Left lung (tissue), 10 donors: ENCODE data around the gene APOE. TPM values are rescaled to one million over a fixed set of nuclear protein-coding genes. Genes with fewer than 3 reads are reported as not detected.
"Not testable (repeated sequence)": the region's sequence is repeated elsewhere in the genome, so short reads cannot be mapped to it uniquely, and the experiment has no call there.

Experiments
- ATAC-seq: fragments of 200-7000 bp; cut with Tn5 transposase; one replicate; pipeline ENCODE4 v1.9.1; 2020; ENCODE audit warnings: moderate library complexity
- DNase-seq, 4 donors: peaks; one replicate each; pipeline ENCODE4 v3.0.0-alpha.2; 2013 to 2020
- H3K27ac ChIP-seq, 2 donors: fragments of 200-600 bp; sonication (generic) in 1 of 2; one replicate each; pipeline versions ENCODE4 v1.5.0 to v1.8.0; 2020 to 2021
- H3K27me3 ChIP-seq, 2 donors: fragments of 200-600 bp; sonication (generic) in 1 of 2; one replicate each; pipeline versions ENCODE4 v1.5.0 to v1.8.0; 2020 to 2021
- H3K36me3 ChIP-seq, 2 donors: fragments of 200-600 bp; sonication (generic) in 1 of 2; one replicate each; pipeline versions ENCODE4 v1.5.0 to v1.8.0; 2020 to 2021
- H3K4me1 ChIP-seq, 2 donors: fragments of 200-600 bp; one replicate each; pipeline ENCODE4 v1.8.0; 2021
- H3K4me3 ChIP-seq, 2 donors: fragments of 200-600 bp; sonication (generic) in 1 of 2; one replicate each; pipeline versions ENCODE4 v1.5.0 to v1.8.0; 2020 to 2021; ENCODE audit warnings: mild to moderate bottlenecking in 1 of 2
- H3K9me3 ChIP-seq, 2 donors: fragments of 200-600 bp; sonication (generic) in 1 of 2; one replicate each; pipeline versions ENCODE4 v1.5.0 to v1.8.0; 2020 to 2021
- CTCF ChIP-seq, 2 donors: fragments of 200-600 bp; sonication (generic) in 1 of 2; IDR thresholded peaks; one replicate each; pipeline versions ENCODE4 v1.5.0 to v1.8.0; 2021; ENCODE audit warnings: antibody characterized with exemption in 2 of 2
- intact Hi-C, 2 donors: fragments of 100-400 bp; cut with DNase I; formaldehyde crosslinking; loops; one replicate each; pipeline versions ENCODE4 v1.11.2 to v1.14.2; 2022
- polyA plus RNA-seq, 6 donors: library from polyadenylated mRNA; unstranded; fragments of 120-200 nt; gene quantifications; one replicate each; pipeline ENCODE4 v1.2.1, GENCODE V29; 2013; ENCODE audit not compliant: insufficient read length in 6 of 6
- total RNA-seq, 2 donors: library from RNA; stranded (reverse); fragmentation: NEBNext Ultra II Directional; extraction: Animal tissue kit (Norgen Biotek cat#: 25700); gene quantifications; one replicate each; pipeline ENCODE4 v1.2.1, GENCODE V29; 2021
- donor health status: DM: no; HTN: yes; CAD: no.
- donor health status: DM: no; HTN: no; CAD: no.

The APOE gene
- total and polyA plus RNA-seq, 8 donors = 22.6 to 757 (median 37.7) TPM

- no peak for TF ChIP-seq CTCF (IDR thresholded peaks at IDR 0.05)
- H3K27ac ChIP-seq = peak overlapping the region in 1 of 2 donors; percentile 39
- H3K36me3 ChIP-seq = no peaks in the 10 kb centered on the region
- no peak overlapping the region for H3K4me3 ChIP-seq
- H3K4me1 ChIP-seq = peaks cover 4 to 29% of the 10 kb centered on the region in 2 donors
- ATAC-seq (no peak), DNase-seq (no peak)
- intact Hi-C loops = no loop called here
- H3K27me3 ChIP-seq = no peaks in the 10 kb centered on the region
- H3K9me3 ChIP-seq = no peaks in the 10 kb centered on the region
Measured at GRCh38 chr19:44924243-44924725, 18.7 kb downstream of the APOE start.

GRCh38 chr19:44925114-44925891 is 19.7 kb downstream of the APOE start:
- H3K4me3 ChIP-seq = no peak overlapping the region
- no peaks in the 10 kb centered on the region for H3K36me3 ChIP-seq
- peak overlapping the region in 1 of 2 donors; percentile 39 for H3K27ac ChIP-seq
- no peaks in the 10 kb centered on the region for H3K27me3 ChIP-seq
- intact Hi-C loops = no loop called here
- peaks cover 4 to 29% of the 10 kb centered on the region in 2 donors for H3K4me1 ChIP-seq
- no peak for TF ChIP-seq CTCF (IDR thresholded peaks at IDR 0.05)
- ATAC-seq (peak; percentile 65), DNase-seq (peak; percentile 72 to 90 (median 87))
- no peaks in the 10 kb centered on the region for H3K9me3 ChIP-seq

GRCh38 chr19:44926245-44927077 is 20.9 kb downstream of the APOE start:
- DNase-seq, H3K4me3 ChIP-seq, intact Hi-C loops, H3K36me3 ChIP-seq, H3K27me3 ChIP-seq, H3K9me3 ChIP-seq: not testable (repeated sequence)
- peak overlapping the region in 1 of 2 donors; percentile 19 for H3K27ac ChIP-seq
- peaks cover 4 to 29% of the 10 kb centered on the region in 2 donors for H3K4me1 ChIP-seq
- ATAC-seq = peak; percentile 10

GRCh38 chr19:44927746-44928145 is 22.1 kb downstream of the APOE start:
- no peak overlapping the region for H3K27ac ChIP-seq
- no peaks in the 10 kb centered on the region for H3K36me3 ChIP-seq
- no peak overlapping the region for H3K4me3 ChIP-seq
- intact Hi-C loops = no loop called here
- DNase-seq (no peak), ATAC-seq (peak; percentile 17)
- no peaks in the 10 kb centered on the region for H3K27me3 ChIP-seq
- TF ChIP-seq CTCF (IDR thresholded peaks at IDR 0.05) = no peak
- peaks cover 4 to 29% of the 10 kb centered on the region in 2 donors for H3K4me1 ChIP-seq
- no peaks in the 10 kb centered on the region for H3K9me3 ChIP-seq

- intact Hi-C loops = no loop called here
- ATAC-seq = no peak
- no peak for TF ChIP-seq CTCF (IDR thresholded peaks at IDR 0.05)
Measured at GRCh38 chr19:44930088-44930487, 24.5 kb downstream of the APOE start.

More at GRCh38 chr19:44930088-44930487, 24.5 kb downstream of the APOE start:
- Histone ChIP-seq H3K4me3 (no peak overlapping the region), H3K9me3 (no peaks in the 10 kb centered on the region), H3K36me3 (no peaks in the 10 kb centered on the region), H3K27me3 (no peaks in the 10 kb centered on the region), H3K4me1 (peaks cover 4 to 22% of the 10 kb centered on the region in 2 donors), H3K27ac (no peak overlapping the region)
- DNase-seq = no peak
